NOMO-1 (cell line): ENCODE data around the gene TTLL8.

Experiments
- DNase-seq, 2 experiments: peaks; one replicate each; lab custom pipeline; 2025; ENCODE audit not compliant: unreplicated experiment in 2 of 2; lab: John Stamatoyannopoulos, UW

The TTLL8 gene

GRCh38 chr22:50045211-50046018 is 12.7 kb downstream of the TTLL8 start:
- no peak for DNase-seq

- DNase-seq, result no peak
Observed at GRCh38 chr22:50044485-50045118, 13.5 kb downstream of the TTLL8 start.

- DNase-seq, result no peak
Observed at GRCh38 chr22:50041361-50042065, 16.6 kb downstream of the TTLL8 start.

- no peak for DNase-seq
Observed at GRCh38 chr22:50040717-50041116, 17.4 kb downstream of the TTLL8 start.

- no peak for DNase-seq
Observed at GRCh38 chr22:50039669-50040443, 18.2 kb downstream of the TTLL8 start.

GRCh38 chr22:50035976-50036724 is 21.9 kb downstream of the TTLL8 start:
- DNase-seq, result no peak

GRCh38 chr22:50035131-50035881 is 22.8 kb downstream of the TTLL8 start:
- DNase-seq, result no peak

GRCh38 chr22:50034126-50035081 is 23.7 kb downstream of the TTLL8 start:
- DNase-seq, result no peak

- no peak for DNase-seq
Observed at GRCh38 chr22:50032941-50033601, 25.0 kb downstream of the TTLL8 start.

GRCh38 chr22:50032109-50032871 is 25.8 kb downstream of the TTLL8 start:
- no peak for DNase-seq

- DNase-seq, result no peak
Observed at GRCh38 chr22:50031189-50032091, 26.7 kb downstream of the TTLL8 start.

GRCh38 chr22:50030297-50031188 is 27.6 kb downstream of the TTLL8 start:
- DNase-seq, result peak; percentile 67 to 78

GRCh38 chr22:50027639-50028537 is 30.2 kb downstream of the TTLL8 start:
- DNase-seq, result peak; percentile 12 to 13

GRCh38 chr22:50025993-50026392 is 32.1 kb downstream of the TTLL8 start:
- DNase-seq, result no peak
